ENCODE data around the gene MTRF1L.

DNA sequence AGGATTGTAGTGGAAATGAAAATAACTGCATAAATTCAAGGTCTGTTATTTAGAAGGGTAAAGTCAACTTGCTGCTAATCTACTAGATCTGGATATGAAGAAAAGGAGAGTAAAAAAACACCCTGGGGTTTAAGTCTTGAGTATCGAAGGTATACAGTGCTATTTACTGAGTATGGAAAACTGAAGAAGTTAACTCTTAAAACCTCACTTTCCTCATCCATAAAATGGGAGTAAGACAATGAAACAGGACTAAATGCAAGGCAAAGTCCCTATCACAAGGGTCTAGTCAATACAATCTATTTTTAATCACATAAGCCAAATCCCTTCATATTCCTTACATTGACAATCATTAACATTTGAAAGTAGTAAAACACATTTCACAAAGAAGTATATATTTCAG, 21.9 kb downstream of the MTRF1L start:
- TF ChIP-seq, protein P1, sequence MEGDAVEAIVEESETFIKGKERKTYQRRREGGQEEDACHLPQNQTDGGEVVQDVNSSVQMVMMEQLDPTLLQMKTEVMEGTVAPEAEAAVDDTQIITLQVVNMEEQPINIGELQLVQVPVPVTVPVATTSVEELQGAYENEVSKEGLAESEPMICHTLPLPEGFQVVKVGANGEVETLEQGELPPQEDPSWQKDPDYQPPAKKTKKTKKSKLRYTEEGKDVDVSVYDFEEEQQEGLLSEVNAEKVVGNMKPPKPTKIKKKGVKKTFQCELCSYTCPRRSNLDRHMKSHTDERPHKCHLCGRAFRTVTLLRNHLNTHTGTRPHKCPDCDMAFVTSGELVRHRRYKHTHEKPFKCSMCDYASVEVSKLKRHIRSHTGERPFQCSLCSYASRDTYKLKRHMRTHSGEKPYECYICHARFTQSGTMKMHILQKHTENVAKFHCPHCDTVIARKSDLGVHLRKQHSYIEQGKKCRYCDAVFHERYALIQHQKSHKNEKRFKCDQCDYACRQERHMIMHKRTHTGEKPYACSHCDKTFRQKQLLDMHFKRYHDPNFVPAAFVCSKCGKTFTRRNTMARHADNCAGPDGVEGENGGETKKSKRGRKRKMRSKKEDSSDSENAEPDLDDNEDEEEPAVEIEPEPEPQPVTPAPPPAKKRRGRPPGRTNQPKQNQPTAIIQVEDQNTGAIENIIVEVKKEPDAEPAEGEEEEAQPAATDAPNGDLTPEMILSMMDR (IDR thresholded peaks at IDR 0.05; ENCODE audit: insufficient read depth, low read length, poor library complexity, severe bottlenecking), result no peak
- TF ChIP-seq EZH2phosphoT487 (conservative IDR thresholded peaks at IDR 0.05; ENCODE audit: low read length), result no peak

All from SU-DHL-6 (cell line).